HEK293 (cell line): Measurements from ENCODE around the gene KCNK1.

Experiments used
- BCL11B ChIP-seq: fragments of 450-650 bp; formaldehyde crosslinking; IDR thresholded peaks from 2 replicates; pipeline ENCODE4 v1.5.1; 2016; ENCODE audit warnings: low read depth, missing biosample characterization, missing genetic modification characterization
- GLIS1 ChIP-seq: fragments of 450-650 bp; formaldehyde crosslinking; IDR thresholded peaks from 2 replicates; pipeline ENCODE4 v1.5.1; 2016; ENCODE audit warnings: missing biosample characterization, missing genetic modification characterization
- GLIS2 ChIP-seq: fragments of 450-650 bp; formaldehyde crosslinking; IDR thresholded peaks from 2 replicates; pipeline ENCODE4 v1.5.1; 2016; ENCODE audit warnings: missing biosample characterization, missing genetic modification characterization
- KLF7 ChIP-seq: fragments of 450-650 bp; formaldehyde crosslinking; IDR thresholded peaks from 2 replicates; pipeline ENCODE4 v1.5.1; 2016; ENCODE audit warnings: missing biosample characterization, missing genetic modification characterization, borderline replicate concordance
- MYNN ChIP-seq: fragments of 450-650 bp; formaldehyde crosslinking; IDR thresholded peaks from 2 replicates; pipeline ENCODE4 v1.5.1; 2016; ENCODE audit warnings: missing biosample characterization, missing genetic modification characterization, borderline replicate concordance
- SCRT2 ChIP-seq: fragments of 450-650 bp; formaldehyde crosslinking; IDR thresholded peaks from 2 replicates; pipeline ENCODE4 v1.5.1; 2016; ENCODE audit warnings: missing biosample characterization, missing genetic modification characterization
- SP3 ChIP-seq: fragments of 450-650 bp; formaldehyde crosslinking; IDR thresholded peaks from 2 replicates; pipeline ENCODE4 v1.5.1; 2016; ENCODE audit warnings: missing biosample characterization, missing genetic modification characterization
- SP7 ChIP-seq: fragments of 450-650 bp; formaldehyde crosslinking; IDR thresholded peaks from 2 replicates; pipeline ENCODE4 v1.5.1; 2016; ENCODE audit warnings: missing biosample characterization, missing genetic modification characterization
- TCF7L2 ChIP-seq: IDR thresholded peaks from 2 replicates; pipeline ENCODE4 v1.6.1; 2011; ENCODE audit warnings: low read depth, mild to moderate bottlenecking, inconsistent platforms, low read length, moderate library complexity, borderline replicate concordance
- ZEB2 ChIP-seq: fragments of 450-650 bp; formaldehyde crosslinking; IDR thresholded peaks from 2 replicates; pipeline ENCODE4 v1.5.1; 2016; ENCODE audit warnings: missing biosample characterization, missing genetic modification characterization
- ZFP3 ChIP-seq: fragments of 450-650 bp; formaldehyde crosslinking; IDR thresholded peaks from 2 replicates; pipeline ENCODE4 v1.5.1; 2016; ENCODE audit warnings: low read depth, missing biosample characterization, missing genetic modification characterization
- ZFP69B ChIP-seq: fragments of 450-650 bp; formaldehyde crosslinking; IDR thresholded peaks from 2 replicates; pipeline ENCODE4 v1.5.1; 2016; ENCODE audit warnings: missing biosample characterization, missing genetic modification characterization
- ZNF16 ChIP-seq: fragments of 450-650 bp; formaldehyde crosslinking; IDR thresholded peaks from 2 replicates; pipeline ENCODE4 v1.5.1; 2016; ENCODE audit warnings: low read depth, missing biosample characterization, missing genetic modification characterization
- ZNF2 ChIP-seq: fragments of 450-650 bp; formaldehyde crosslinking; IDR thresholded peaks from 2 replicates; pipeline ENCODE4 v1.5.1; 2016; ENCODE audit warnings: missing biosample characterization, missing genetic modification characterization
- ZNF24 ChIP-seq: fragments of 450-650 bp; formaldehyde crosslinking; IDR thresholded peaks from 2 replicates; pipeline ENCODE4 v1.5.1; 2016; ENCODE audit warnings: missing biosample characterization, missing genetic modification characterization
- ZNF335 ChIP-seq: fragments of 450-650 bp; formaldehyde crosslinking; conservative IDR thresholded peaks from 2 replicates; pipeline ENCODE4 v1.5.1; 2016; ENCODE audit warnings: missing biosample characterization, missing genetic modification characterization
- ZNF510 ChIP-seq: fragments of 450-650 bp; formaldehyde crosslinking; IDR thresholded peaks from 2 replicates; pipeline ENCODE4 v1.5.1; 2018; ENCODE audit warnings: mild to moderate bottlenecking, missing genetic modification characterization, missing biosample characterization; ENCODE audit not compliant: insufficient replicate concordance
- ZNF610 ChIP-seq: fragments of 450-650 bp; formaldehyde crosslinking; IDR thresholded peaks from 2 replicates; pipeline ENCODE4 v1.5.1; 2016; ENCODE audit warnings: missing biosample characterization, missing genetic modification characterization, borderline replicate concordance
- ZNF654 ChIP-seq: fragments of 450-650 bp; formaldehyde crosslinking; IDR thresholded peaks from 2 replicates; pipeline ENCODE4 v1.5.1; 2016; ENCODE audit warnings: low read depth, missing biosample characterization, missing genetic modification characterization
- ZNF664 ChIP-seq: fragments of 450-650 bp; formaldehyde crosslinking; IDR thresholded peaks from 2 replicates; pipeline ENCODE4 v1.5.1; 2016; ENCODE audit warnings: missing biosample characterization, missing genetic modification characterization
- ZNF707 ChIP-seq: fragments of 450-650 bp; formaldehyde crosslinking; IDR thresholded peaks from 2 replicates; pipeline ENCODE4 v1.5.1; 2016; ENCODE audit warnings: missing biosample characterization, missing genetic modification characterization
- ZNF785 ChIP-seq: fragments of 450-650 bp; formaldehyde crosslinking; IDR thresholded peaks from 2 replicates; pipeline ENCODE4 v1.5.1; 2016; ENCODE audit warnings: missing biosample characterization, missing genetic modification characterization
- ZNF792 ChIP-seq: fragments of 450-650 bp; formaldehyde crosslinking; IDR thresholded peaks from 2 replicates; pipeline ENCODE4 v1.5.1; 2016; ENCODE audit warnings: missing biosample characterization, missing genetic modification characterization
- ZNF843 ChIP-seq: fragments of 450-650 bp; formaldehyde crosslinking; IDR thresholded peaks from 2 replicates; pipeline ENCODE4 v1.5.1; 2016; ENCODE audit warnings: missing biosample characterization, missing genetic modification characterization
- TF ChIP-seq, protein P1 (sequence below): fragments of 450-650 bp; formaldehyde crosslinking; IDR thresholded peaks from 2 replicates; pipeline ENCODE4; 2016; ENCODE audit warnings: missing biosample characterization, missing genetic modification characterization
- TF ChIP-seq, protein P2 (sequence below): fragments of 450-650 bp; formaldehyde crosslinking; IDR thresholded peaks from 2 replicates; pipeline ENCODE4 v1.5.1; 2016; ENCODE audit warnings: missing biosample characterization, missing genetic modification characterization
- TF ChIP-seq, protein P3 (sequence below): fragments of 450-650 bp; formaldehyde crosslinking; optimal IDR thresholded peaks from 2 replicates; pipeline ENCODE3; 2016; ENCODE audit warnings: missing biosample characterization, mild to moderate bottlenecking, missing genetic modification characterization
- TF ChIP-seq, protein P4 (sequence below): fragments of 450-650 bp; formaldehyde crosslinking; IDR thresholded peaks from 2 replicates; pipeline ENCODE4 v1.5.1; 2017; ENCODE audit warnings: missing biosample characterization, mild to moderate bottlenecking, missing genetic modification characterization, moderate library complexity
- TF ChIP-seq, protein P5 (sequence below): fragments of 450-650 bp; formaldehyde crosslinking; IDR thresholded peaks from 2 replicates; pipeline ENCODE4 v1.5.1; 2016; ENCODE audit warnings: missing biosample characterization, missing genetic modification characterization

The KCNK1 gene

DNA sequence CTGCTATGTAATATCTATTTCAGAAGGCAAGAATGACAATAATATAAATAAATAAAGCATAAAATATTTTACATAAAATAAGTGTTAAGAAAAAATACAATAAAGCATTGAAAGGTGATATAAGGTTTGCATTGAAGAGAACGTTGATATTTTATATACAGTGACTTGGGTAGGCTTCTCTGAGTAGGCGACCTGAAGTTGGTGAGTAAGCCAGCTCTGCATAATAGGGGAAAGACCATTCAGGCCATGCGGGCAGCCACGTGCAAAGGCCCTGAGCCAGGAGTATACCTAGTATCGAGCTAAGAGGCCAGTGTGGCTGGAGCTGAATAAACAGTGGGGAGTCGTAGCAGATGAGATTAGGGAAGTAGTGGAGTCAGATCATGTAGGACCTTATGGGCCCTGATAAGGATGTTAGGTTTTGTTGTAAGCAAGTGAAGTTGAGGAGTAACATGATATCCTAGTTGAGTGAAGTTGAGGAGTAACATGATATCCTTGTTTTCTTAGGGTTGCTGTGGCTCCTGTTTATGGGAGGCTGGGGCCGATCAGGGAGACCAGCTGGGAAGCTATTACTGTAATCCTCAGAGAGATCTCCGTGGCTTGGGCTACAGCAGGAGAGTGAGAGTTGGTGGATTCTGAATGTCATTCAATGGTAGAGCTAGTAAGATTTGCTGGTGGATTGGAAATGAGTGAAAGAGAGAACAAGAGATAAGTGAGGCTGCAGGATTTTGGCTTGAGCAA, 22.0 kb downstream of the KCNK1 start (continued):
- TF ChIP-seq, protein P1, sequence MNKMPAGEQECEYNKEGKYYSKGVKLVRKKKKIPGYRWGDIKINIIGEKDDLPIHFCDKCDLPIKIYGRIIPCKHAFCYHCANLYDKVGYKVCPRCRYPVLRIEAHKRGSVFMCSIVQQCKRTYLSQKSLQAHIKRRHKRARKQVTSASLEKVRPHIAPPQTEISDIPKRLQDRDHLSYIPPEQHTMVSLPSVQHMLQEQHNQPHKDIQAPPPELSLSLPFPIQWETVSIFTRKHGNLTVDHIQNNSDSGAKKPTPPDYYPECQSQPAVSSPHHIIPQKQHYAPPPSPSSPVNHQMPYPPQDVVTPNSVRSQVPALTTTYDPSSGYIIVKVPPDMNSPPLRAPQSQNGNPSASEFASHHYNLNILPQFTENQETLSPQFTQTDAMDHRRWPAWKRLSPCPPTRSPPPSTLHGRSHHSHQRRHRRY (tag by site-specific recombination): 0 out of 2 replicates have a peak, but pooled peaks have one; percentile 40
- TF ChIP-seq ZNF785 (tag by site-specific recombination) (peak; percentile 47; the same call in 1 of the 2 replicates), ZNF843 (tag by site-specific recombination) (peak; percentile 99), TCF7L2 (peak; percentile 88; the same call in 1 of the 2 replicates), ZNF510 (tag by site-specific recombination) (no peak), ZNF16 (0 out of 2 replicates have a peak, but pooled peaks have one; percentile 53), GLIS1 (tag by site-specific recombination) (peak; percentile 91), SP7 (tag by site-specific recombination) (peak; percentile 100), ZNF792 (peak; percentile 90), SCRT2 (tag by site-specific recombination) (peak; percentile 22; the same call in 1 of the 2 replicates), SP3 (peak; percentile 55), MYNN (no peak), BCL11B (peak; percentile 53; the same call in 1 of the 2 replicates), KLF7 (no peak; the same call in 1 of the 2 replicates), ZNF335 (tag by site-specific recombination) (peak; percentile 97), GLIS2 (tag by site-specific recombination) (peak; percentile 75), ZNF664 (tag by site-specific recombination) (peak; percentile 92), ZNF2 (tag by site-specific recombination) (peak; percentile 98), ZNF654 (tag by site-specific recombination) (no peak), ZNF610 (tag by site-specific recombination) (peak; percentile 97), ZFP3 (tag by site-specific recombination) (peak; percentile 66), ZEB2 (tag by site-specific recombination) (peak; percentile 99), ZFP69B (tag by site-specific recombination) (peak; percentile 92), ZNF24 (peak; percentile 99), ZNF707 (tag by site-specific recombination) (no peak)
- TF ChIP-seq, protein P2, sequence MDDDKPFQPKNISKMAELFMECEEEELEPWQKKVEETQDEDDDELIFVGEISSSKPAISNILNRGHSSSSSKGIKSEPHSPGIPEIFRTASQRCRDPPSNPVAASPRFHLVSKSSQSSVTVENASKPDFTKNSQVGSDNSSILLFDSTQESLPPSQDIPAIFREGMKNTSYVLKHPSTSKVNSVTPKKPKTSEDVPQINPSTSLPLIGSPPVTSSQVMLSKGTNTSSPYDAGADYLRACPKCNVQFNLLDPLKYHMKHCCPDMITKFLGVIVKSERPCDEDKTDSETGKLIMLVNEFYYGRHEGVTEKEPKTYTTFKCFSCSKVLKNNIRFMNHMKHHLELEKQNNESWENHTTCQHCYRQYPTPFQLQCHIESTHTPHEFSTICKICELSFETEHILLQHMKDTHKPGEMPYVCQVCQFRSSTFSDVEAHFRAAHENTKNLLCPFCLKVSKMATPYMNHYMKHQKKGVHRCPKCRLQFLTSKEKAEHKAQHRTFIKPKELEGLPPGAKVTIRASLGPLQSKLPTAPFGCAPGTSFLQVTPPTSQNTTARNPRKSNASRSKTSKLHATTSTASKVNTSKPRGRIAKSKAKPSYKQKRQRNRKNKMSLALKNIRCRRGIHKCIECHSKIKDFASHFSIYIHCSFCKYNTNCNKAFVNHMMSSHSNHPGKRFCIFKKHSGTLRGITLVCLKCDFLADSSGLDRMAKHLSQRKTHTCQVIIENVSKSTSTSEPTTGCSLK (tag by site-specific recombination): no peak
- TF ChIP-seq, protein P3, sequence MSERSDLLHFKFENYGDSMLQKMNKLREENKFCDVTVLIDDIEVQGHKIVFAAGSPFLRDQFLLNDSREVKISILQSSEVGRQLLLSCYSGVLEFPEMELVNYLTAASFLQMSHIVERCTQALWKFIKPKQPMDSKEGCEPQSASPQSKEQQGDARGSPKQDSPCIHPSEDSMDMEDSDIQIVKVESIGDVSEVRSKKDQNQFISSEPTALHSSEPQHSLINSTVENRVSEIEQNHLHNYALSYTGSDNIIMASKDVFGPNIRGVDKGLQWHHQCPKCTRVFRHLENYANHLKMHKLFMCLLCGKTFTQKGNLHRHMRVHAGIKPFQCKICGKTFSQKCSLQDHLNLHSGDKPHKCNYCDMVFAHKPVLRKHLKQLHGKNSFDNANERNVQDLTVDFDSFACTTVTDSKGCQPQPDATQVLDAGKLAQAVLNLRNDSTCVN (tag by site-specific recombination): peak; percentile 8
- TF ChIP-seq, protein P4, sequence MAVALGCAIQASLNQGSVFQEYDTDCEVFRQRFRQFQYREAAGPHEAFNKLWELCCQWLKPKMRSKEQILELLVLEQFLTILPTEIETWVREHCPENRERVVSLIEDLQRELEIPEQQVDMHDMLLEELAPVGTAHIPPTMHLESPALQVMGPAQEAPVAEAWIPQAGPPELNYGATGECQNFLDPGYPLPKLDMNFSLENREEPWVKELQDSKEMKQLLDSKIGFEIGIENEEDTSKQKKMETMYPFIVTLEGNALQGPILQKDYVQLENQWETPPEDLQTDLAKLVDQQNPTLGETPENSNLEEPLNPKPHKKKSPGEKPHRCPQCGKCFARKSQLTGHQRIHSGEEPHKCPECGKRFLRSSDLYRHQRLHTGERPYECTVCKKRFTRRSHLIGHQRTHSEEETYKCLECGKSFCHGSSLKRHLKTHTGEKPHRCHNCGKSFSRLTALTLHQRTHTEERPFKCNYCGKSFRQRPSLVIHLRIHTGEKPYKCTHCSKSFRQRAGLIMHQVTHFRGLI (tag by site-specific recombination): peak; percentile 63
- TF ChIP-seq, protein P5, sequence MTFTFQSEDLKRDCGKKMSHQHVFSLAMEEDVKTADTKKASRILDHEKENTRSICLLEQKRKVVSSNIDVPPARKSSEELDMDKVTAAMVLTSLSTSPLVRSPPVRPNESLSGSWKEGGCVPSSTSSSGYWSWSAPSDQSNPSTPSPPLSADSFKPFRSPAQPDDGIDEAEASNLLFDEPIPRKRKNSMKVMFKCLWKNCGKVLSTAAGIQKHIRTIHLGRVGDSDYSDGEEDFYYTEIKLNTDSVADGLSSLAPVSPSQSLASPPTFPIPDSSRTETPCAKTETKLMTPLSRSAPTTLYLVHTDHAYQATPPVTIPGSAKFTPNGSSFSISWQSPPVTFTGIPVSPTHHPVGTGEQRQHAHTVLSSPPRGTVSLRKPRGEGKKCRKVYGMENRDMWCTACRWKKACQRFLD (tag by site-specific recombination): no peak
